PFSK-1 (cell line): ENCODE data around the gene SLC2A1.

Source experiments
- FOXP2 ChIP-seq: optimal IDR thresholded peaks from 2 replicates; pipeline ENCODE3; 2011; ENCODE audit warnings: borderline replicate concordance, control low read depth, inconsistent platforms; ENCODE audit not compliant: insufficient read depth; ENCODE audit errors: extremely low read length, extremely low read depth
- POLR2AphosphoS5 ChIP-seq: IDR thresholded peaks from 2 replicates; pipeline ENCODE4 v1.6.1; 2012; ENCODE audit warnings: low read depth, mild to moderate bottlenecking, control low read depth, low read length, moderate library complexity
- SIN3A ChIP-seq: IDR thresholded peaks from 2 replicates; pipeline ENCODE4 v1.6.1; 2012; ENCODE audit warnings: mild to moderate bottlenecking, low read length, moderate library complexity, borderline replicate concordance; ENCODE audit not compliant: insufficient read depth
- TAF1 ChIP-seq: IDR thresholded peaks from 2 replicates; pipeline ENCODE4 v1.6.1; 2012; ENCODE audit warnings: low read length, control low read depth, borderline replicate concordance; ENCODE audit not compliant: insufficient read depth
- TF ChIP-seq, protein P1 (sequence below), 2 experiments: IDR thresholded peaks; 2 replicates each; pipeline versions ENCODE4 v1.6.1 to v1.8.0; 2011 to 2012; ENCODE audit warnings: low read depth in 2 of 2, low read length in 2 of 2, control low read depth in 1 of 2, inconsistent platforms in 1 of 2, mild to moderate bottlenecking in 1 of 2, moderate library complexity in 1 of 2; ENCODE audit not compliant: insufficient read depth in 1 of 2

DNA sequence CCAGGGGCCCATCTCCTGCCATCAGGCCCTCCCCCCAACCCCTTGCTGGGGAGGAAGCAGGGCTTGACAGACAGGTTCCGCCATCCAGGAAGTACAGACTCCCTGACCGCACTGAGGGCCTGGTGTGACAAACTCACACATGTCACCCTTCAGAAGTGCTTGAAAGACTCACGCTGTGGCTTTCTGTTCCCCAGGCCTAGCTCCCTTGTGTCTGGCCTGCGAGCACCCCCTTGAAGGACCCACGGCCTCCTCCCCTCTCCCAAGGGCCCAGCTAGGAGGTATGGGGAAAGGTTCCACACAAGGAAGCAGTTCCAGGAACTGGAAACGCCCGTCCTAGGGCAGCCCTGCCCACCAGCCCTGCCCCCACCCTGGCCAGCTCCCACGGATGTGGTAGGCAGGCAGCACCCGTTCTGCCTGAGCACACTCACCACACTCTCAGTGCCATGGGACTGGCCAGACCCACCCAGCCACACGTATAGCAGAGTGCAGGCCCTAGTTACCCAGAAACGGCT, 26.7 kb downstream of the SLC2A1 start:
- TF ChIP-seq POLR2AphosphoS5 (no peak), TAF1 (no peak), SIN3A (no peak), FOXP2 (no peak)
- TF ChIP-seq, protein P1, sequence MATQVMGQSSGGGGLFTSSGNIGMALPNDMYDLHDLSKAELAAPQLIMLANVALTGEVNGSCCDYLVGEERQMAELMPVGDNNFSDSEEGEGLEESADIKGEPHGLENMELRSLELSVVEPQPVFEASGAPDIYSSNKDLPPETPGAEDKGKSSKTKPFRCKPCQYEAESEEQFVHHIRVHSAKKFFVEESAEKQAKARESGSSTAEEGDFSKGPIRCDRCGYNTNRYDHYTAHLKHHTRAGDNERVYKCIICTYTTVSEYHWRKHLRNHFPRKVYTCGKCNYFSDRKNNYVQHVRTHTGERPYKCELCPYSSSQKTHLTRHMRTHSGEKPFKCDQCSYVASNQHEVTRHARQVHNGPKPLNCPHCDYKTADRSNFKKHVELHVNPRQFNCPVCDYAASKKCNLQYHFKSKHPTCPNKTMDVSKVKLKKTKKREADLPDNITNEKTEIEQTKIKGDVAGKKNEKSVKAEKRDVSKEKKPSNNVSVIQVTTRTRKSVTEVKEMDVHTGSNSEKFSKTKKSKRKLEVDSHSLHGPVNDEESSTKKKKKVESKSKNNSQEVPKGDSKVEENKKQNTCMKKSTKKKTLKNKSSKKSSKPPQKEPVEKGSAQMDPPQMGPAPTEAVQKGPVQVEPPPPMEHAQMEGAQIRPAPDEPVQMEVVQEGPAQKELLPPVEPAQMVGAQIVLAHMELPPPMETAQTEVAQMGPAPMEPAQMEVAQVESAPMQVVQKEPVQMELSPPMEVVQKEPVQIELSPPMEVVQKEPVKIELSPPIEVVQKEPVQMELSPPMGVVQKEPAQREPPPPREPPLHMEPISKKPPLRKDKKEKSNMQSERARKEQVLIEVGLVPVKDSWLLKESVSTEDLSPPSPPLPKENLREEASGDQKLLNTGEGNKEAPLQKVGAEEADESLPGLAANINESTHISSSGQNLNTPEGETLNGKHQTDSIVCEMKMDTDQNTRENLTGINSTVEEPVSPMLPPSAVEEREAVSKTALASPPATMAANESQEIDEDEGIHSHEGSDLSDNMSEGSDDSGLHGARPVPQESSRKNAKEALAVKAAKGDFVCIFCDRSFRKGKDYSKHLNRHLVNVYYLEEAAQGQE (IDR thresholded peaks at IDR 0.05; ENCODE audit: insufficient read depth in 1 of 2, low read depth in 2 of 2, low read length in 2 of 2), result no peak
